Small intestine (tissue), 7 donors: ENCODE results near the gene PHOX2A. TPM values are rescaled to one million over a fixed set of nuclear protein-coding genes. Genes with fewer than 3 reads are reported as not detected.
A peak's percentile ranks its signal among the peaks of the same experiment; 100 is the strongest.

Experiments
- DNase-seq, 2 donors: peaks; one replicate each; pipeline versions ENCODE4 v3.0.0 to v3.0.0-alpha.2; 2013
- FAIRE-seq: peaks from 2 replicates; lab custom pipeline; 2012; peaks lifted over from hg19 to GRCh38; lab: Jason Lieb, UNC
- H3K27ac ChIP-seq, 3 donors: one replicate each; pipeline ENCODE4 v1.5.1; 2013; ENCODE audit warnings: low read length in 2 of 3, mild to moderate bottlenecking in 2 of 3, control low read depth in 1 of 3, inconsistent platforms in 1 of 3, low read depth in 1 of 3, moderate library complexity in 1 of 3
- H3K27me3 ChIP-seq, 3 donors: one replicate each; pipeline ENCODE4 v1.6.1; 2013; ENCODE audit warnings: low read length in 3 of 3, inconsistent platforms in 1 of 3; ENCODE audit not compliant: control insufficient read depth in 3 of 3, insufficient read depth in 3 of 3
- H3K36me3 ChIP-seq, 3 donors: one replicate each; pipeline ENCODE4 v1.6.1; 2013; ENCODE audit warnings: low read length in 3 of 3, inconsistent platforms in 1 of 3, low read depth in 1 of 3, mild to moderate bottlenecking in 1 of 3, moderate library complexity in 1 of 3; ENCODE audit not compliant: control insufficient read depth in 3 of 3, insufficient read depth in 2 of 3
- H3K4me1 ChIP-seq, 3 donors: one replicate each; pipeline ENCODE4 v1.6.1; 2013; ENCODE audit warnings: low read length in 2 of 3, inconsistent platforms in 1 of 3, low read depth in 1 of 3, mild to moderate bottlenecking in 1 of 3, moderate library complexity in 1 of 3; ENCODE audit not compliant: control insufficient read depth in 3 of 3, insufficient read depth in 2 of 3
- H3K4me3 ChIP-seq, 3 donors: one replicate each; pipeline ENCODE4 v1.5.1; 2013; ENCODE audit warnings: low read length in 3 of 3, control low read depth in 1 of 3, inconsistent platforms in 1 of 3, low read depth in 1 of 3, mild to moderate bottlenecking in 1 of 3, moderate library complexity in 1 of 3
- H3K9me3 ChIP-seq, 2 donors: one replicate each; pipeline ENCODE4 v1.6.1; 2013; ENCODE audit warnings: low read depth in 1 of 2, low read length in 1 of 2; ENCODE audit not compliant: control insufficient read depth in 2 of 2, insufficient read depth in 1 of 2
- WGBS, 3 donors: extraction: QIAGEN DNeasy Blood & Tissue Kit; methylation state at CpG; one replicate each; pipeline ENCODE4 v1.1.7; 2013; 5-methylcytosine and 5-hydroxymethylcytosine counted together
- polyA plus RNA-seq, 4 donors: library from polyadenylated mRNA; stranded (reverse) in 3 of 4; unstranded in 1 of 4; fragments of 200-250 nt in 3 of 4; fragments of 120-200 nt in 1 of 4; gene quantifications; one replicate each; pipeline versions ENCODE4 v1.2.1 to v1.2.3, GENCODE V29; 2013
- donor health status: healthy with polysubstance abuse.
- donor health status: control.
- donor health status: control.
- donor health status: Bipolar disorder and iron deficiency.
- donor health status: healthy.

Gene PHOX2A
- polyA plus RNA-seq, 4 donors: 0.86 to 3.3 TPM; not detected in 2

- DNase-seq: no peak
- no peak overlapping the region for H3K4me3 ChIP-seq
- H3K27ac ChIP-seq: no peak overlapping the region
- peaks cover 2 to 13% (median 8%) of the 10 kb centered on the region in 3 donors for H3K4me1 ChIP-seq
- no peaks in the 10 kb centered on the region for H3K27me3 ChIP-seq
- WGBS, 3 donors: 88 to 96% (median 91%) methylated on average over 8 of the region's 8 CpGs
- H3K36me3 ChIP-seq: peaks cover 13 to 80% (median 33%) of the 10 kb centered on the region in 3 donors
- H3K9me3 ChIP-seq: no peaks in the 10 kb centered on the region
- FAIRE-seq: no peak
Observed at GRCh38 chr11:72229336-72229924, 14.5 kb downstream of the PHOX2A start.

DNA sequence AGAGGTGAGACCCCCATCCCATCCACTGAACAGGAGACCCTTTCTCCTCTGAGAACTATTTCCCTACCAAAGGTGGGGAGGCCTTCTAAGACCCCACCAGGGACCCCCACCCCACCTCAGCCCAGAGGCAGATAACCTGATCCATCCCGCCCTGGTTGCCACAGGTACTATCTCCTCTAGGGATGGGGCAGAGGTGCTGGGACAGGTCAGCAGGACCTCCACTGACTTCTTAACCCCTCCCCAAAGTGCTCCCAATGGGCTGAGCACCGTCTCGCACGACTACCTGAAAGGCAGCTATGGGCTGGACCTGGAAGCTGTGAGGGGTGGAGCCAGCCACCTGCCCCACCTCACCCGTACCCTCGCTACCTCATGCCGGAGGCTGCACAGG, 15.1 kb downstream of the PHOX2A start:
- no peak for DNase-seq
- Histone ChIP-seq H3K9me3 (no peaks in the 10 kb centered on the region), H3K36me3 (peaks cover 13 to 74% (median 29%) of the 10 kb centered on the region in 3 donors), H3K27ac (no peak overlapping the region), H3K27me3 (no peaks in the 10 kb centered on the region), H3K4me3 (no peak overlapping the region), H3K4me1 (peaks cover 2 to 13% (median 8%) of the 10 kb centered on the region in 3 donors)
- no peak for FAIRE-seq
- 91 to 94% (median 93%) methylated on average over 7 of the region's 7 CpGs for WGBS, 3 donors

DNA sequence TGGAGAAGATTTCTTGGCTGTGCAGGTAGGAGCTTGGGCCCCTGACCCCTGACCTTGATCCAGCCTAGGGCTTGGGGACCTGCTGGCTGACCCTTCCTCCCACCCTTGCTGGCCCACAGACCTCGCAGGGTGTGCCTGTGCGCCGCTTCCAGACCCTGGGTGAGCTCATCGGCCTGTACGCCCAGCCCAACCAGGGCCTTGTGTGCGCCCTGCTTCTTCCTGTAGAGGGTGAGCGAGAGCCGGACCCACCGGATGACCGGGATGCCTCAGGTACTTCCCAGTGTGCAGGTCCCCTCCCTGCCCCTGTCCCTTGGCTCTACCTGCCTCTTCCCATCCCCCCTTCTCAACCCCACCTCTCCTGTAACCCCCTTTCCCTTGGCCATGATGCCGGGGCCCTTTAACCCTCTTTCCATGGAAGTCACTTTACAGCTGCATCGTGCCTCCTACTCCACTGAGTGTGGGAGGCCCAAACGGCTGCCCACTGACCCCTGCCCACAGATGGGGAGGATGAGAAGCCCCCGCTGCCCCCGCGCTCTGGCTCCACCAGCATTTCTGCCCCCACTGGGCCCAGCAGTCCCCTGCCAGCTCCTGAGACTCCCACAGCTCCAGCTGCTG, 15.6 kb downstream of the PHOX2A start:
- WGBS, 3 donors: 83 to 95% (median 90%) methylated on average over 15 to 16 of the region's 16 CpGs
- peaks cover 13 to 69% (median 26%) of the 10 kb centered on the region in 3 donors for H3K36me3 ChIP-seq
- no peak overlapping the region for H3K4me3 ChIP-seq
- H3K4me1 ChIP-seq: peaks cover 2 to 13% (median 8%) of the 10 kb centered on the region in 3 donors
- no peak overlapping the region for H3K27ac ChIP-seq
- H3K27me3 ChIP-seq: no peaks in the 10 kb centered on the region
- FAIRE-seq (no peak), DNase-seq (no peak)
- H3K9me3 ChIP-seq: no peaks in the 10 kb centered on the region

DNA sequence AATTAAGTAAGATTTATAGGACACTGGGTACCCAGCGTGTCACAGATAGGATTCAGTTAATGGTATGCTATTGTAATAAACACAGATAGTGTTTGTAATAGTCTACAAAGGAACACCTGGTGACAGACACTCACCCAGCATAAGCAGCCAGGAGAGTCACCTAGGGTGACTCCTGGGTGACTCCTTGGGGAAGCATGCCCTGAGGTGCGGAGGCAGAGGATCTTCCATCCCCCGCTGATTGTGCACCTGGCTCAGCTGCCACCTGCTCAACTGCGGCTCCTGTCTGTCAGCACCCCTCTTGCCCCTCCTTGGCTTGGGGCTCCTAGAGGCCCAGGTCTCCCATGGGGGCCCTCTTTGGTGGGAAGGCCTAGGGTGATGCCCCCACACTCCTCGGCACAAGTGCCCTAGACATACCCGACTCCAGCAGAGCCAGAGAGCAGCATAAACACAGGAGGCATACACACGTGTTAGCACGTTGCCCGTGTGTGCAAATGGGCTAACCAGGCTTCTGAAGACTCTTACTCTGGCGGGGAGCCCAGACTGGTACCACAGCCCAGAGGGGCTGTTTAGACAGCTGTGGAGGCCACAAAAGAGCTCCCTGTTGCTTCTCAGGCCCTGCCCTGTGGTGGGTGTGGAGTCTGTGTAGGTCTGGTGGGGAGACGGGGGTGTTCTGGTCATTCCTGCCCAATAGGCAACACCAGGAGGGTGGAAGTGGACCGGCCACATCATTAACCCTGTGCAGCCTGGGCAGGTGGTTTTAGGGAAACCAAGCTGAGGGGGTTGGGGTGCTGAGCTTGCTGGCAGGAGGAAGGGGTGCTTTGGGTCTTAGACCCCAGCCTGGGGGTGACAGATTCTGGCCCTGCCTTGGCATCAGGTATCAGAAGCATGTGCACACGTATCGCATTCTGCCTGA, 16.4 kb downstream of the PHOX2A start:
- Histone ChIP-seq H3K4me1 (peaks cover 2 to 15% (median 8%) of the 10 kb centered on the region in 3 donors), H3K9me3 (no peaks in the 10 kb centered on the region), H3K27me3 (no peaks in the 10 kb centered on the region), H3K4me3 (no peak overlapping the region), H3K27ac (no peak overlapping the region), H3K36me3 (peaks cover 9 to 62% (median 23%) of the 10 kb centered on the region in 3 donors)
- DNase-seq (no peak), FAIRE-seq (no peak)
- 64 to 77% (median 73%) methylated on average over 14 of the region's 14 CpGs for WGBS, 3 donors

- 65 to 82% (median 75%) methylated on average over 5 of the region's 5 CpGs for WGBS, 3 donors
- no peak for FAIRE-seq
- Histone ChIP-seq H3K27me3 (no peaks in the 10 kb centered on the region), H3K4me1 (peaks cover 2 to 21% (median 8%) of the 10 kb centered on the region in 3 donors), H3K27ac (no peak overlapping the region), H3K9me3 (no peaks in the 10 kb centered on the region), H3K36me3 (peaks cover 9 to 53% (median 18%) of the 10 kb centered on the region in 3 donors), H3K4me3 (no peak overlapping the region)
- DNase-seq: no peak
Observed at GRCh38 chr11:72226701-72227100, 17.3 kb downstream of the PHOX2A start.

GRCh38 chr11:72225411-72225951, 18.5 kb downstream of the PHOX2A start:
- FAIRE-seq: no peak
- H3K36me3 ChIP-seq: peaks cover 6 to 41% (median 12%) of the 10 kb centered on the region in 3 donors
- H3K4me3 ChIP-seq: peak overlapping the region; percentile 66 to 94 (median 92)
- peak overlapping the region in 1 of 3 donors; percentile 45 for H3K27ac ChIP-seq
- 13 to 17% (median 14%) methylated on average over 11 of the region's 11 CpGs for WGBS, 3 donors
- H3K9me3 ChIP-seq: no peaks in the 10 kb centered on the region
- H3K27me3 ChIP-seq: no peaks in the 10 kb centered on the region
- H3K4me1 ChIP-seq: peaks cover 2 to 21% (median 8%) of the 10 kb centered on the region in 3 donors
- peak in 1 of 2 donors; percentile 10 for DNase-seq

DNA sequence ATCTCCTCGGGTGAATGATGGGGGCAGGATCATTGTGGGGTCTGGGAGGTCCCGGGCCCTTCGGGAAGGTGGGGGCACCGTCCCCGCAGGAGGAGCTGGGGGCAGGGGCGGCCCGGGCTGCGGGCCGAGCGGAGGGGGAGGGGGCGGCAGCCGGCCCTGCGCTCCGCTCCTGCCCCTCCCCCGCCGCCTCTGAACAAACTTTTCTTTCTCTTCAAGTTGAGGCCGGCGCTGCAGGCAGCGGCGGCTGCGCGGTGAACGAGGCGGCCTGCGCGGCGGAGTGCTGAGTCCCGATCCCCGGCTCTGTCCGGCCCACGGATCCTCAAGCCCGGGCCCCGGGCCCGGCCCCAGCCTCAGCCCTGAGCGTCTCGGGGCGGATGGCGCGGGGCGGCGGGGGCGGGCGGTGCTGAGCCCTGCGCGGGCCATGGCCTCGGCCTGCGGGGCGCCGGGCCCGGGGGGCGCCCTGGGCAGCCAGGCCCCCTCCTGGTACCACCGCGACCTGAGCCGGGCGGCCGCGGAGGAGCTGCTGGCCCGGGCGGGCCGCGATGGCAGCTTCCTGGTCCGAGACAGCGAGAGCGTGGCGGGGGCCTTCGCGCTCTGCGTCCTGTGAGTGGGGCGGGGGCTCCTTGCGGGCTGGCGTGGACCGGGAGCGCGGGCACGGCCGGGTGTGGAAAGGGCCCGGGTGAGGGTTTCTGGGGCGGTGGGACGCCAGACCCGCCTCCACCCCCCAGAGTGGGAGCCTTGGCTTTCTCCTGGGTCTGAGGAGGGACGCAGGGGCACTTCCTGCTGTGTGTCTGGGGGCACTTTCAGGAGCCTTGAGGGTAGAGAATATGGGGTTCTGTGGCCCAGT, 19.2 kb downstream of the PHOX2A start, which contains the start of gene INPPL1:
Gene INPPL1, plus strand, starts transcription at position 204 of the 847 bp plus-strand sequence. Its CDS starts 218 bp downstream, at position 422.
- H3K27ac ChIP-seq: peak within 1 kb of the TSS; percentile 95 to 99 (median 97)
- H3K27me3 ChIP-seq: no peaks in the 10 kb centered on the region
- peak; percentile 53 to 72 for DNase-seq
- H3K4me3 ChIP-seq: peak within 1 kb of the TSS; percentile 91 to 94 (median 92)
- peaks cover 6 to 34% (median 9%) of the 10 kb centered on the region in 3 donors for H3K36me3 ChIP-seq
- FAIRE-seq: no peak
- 1% methylated on average over 28 to 81 of the region's 81 CpGs for WGBS, 3 donors
- H3K9me3 ChIP-seq: no peaks in the 10 kb centered on the region
- peaks cover 2 to 21% (median 8%) of the 10 kb centered on the region in 3 donors for H3K4me1 ChIP-seq
